ENCODE measurements around the gene PFN1. TPM values are rescaled to one million over a fixed set of nuclear protein-coding genes. Genes with fewer than 3 reads are reported as not detected.

The PFN1 gene
- total and polyA plus RNA-seq, 9 of the 15 experiments (the other 6 are each of a cell fraction or from before 2014, with no cell fraction given) = 60.5 to 1,479 (median 456) TPM

GRCh38 chr17:4948931-4949320 is 596 bp upstream of the PFN1 start (continued):
- TF ChIP-seq HMGN3 (IDR thresholded peaks at IDR 0.05; ENCODE audit: borderline replicate concordance, extremely low read depth, insufficient read length, low read depth, low read length) (peak; percentile 45), ETS1 (conservative IDR thresholded peaks at IDR 0.05; ENCODE audit: control insufficient read depth, low read depth, low read length) (0 out of 2 replicates have a peak, but pooled peaks have one; percentile 49), ZNF318 (IDR thresholded peaks at IDR 0.05; ENCODE audit: borderline replicate concordance in 1 of 2, low read depth in 1 of 2) (no peak), ZNF134 (CRISPR knock-in tag; conservative IDR thresholded peaks at IDR 0.05) (no peak), PHF8 (IDR thresholded peaks at IDR 0.05; ENCODE audit: borderline replicate concordance, low read length) (peak; percentile 36; the same call in 1 of the 2 replicates)
